ENCODE results near the gene POU3F3.
A peak's percentile ranks its signal among the peaks of the same experiment; 100 is the strongest.

Gene POU3F3

DNA sequence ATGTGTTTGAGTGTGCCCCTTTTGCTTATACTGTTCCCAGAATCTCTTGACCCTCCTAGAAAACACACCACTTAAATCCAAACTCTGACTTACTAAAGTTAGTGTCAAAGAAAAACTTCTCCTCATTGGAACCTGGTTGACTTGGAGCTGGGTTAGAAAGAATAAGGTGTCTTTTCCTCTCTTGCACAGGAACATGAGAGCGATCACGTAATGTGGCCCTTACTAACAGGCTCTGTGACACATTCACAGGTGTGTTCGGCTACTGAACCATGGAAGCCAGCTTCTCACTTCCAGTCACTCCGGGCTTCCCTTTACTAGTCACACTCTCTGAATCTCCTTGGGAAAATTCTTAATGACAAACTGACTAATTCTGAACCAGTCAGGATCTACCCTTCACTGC, 5.4 kb upstream of the POU3F3 start:
- H3K9me3 Mint-ChIP-seq, result no peaks in the 10 kb centered on the region
- H3K27me3 Mint-ChIP-seq (ENCODE audit: low read depth, poor library complexity), result peaks cover 100% of the 10 kb centered on the region
- H3K36me3 Mint-ChIP-seq (ENCODE audit: low read depth), result no peaks in the 10 kb centered on the region
- DNase-seq, result no peak
- TF ChIP-seq, protein P1, sequence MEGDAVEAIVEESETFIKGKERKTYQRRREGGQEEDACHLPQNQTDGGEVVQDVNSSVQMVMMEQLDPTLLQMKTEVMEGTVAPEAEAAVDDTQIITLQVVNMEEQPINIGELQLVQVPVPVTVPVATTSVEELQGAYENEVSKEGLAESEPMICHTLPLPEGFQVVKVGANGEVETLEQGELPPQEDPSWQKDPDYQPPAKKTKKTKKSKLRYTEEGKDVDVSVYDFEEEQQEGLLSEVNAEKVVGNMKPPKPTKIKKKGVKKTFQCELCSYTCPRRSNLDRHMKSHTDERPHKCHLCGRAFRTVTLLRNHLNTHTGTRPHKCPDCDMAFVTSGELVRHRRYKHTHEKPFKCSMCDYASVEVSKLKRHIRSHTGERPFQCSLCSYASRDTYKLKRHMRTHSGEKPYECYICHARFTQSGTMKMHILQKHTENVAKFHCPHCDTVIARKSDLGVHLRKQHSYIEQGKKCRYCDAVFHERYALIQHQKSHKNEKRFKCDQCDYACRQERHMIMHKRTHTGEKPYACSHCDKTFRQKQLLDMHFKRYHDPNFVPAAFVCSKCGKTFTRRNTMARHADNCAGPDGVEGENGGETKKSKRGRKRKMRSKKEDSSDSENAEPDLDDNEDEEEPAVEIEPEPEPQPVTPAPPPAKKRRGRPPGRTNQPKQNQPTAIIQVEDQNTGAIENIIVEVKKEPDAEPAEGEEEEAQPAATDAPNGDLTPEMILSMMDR (IDR thresholded peaks at IDR 0.05), result no peak
- no peak overlapping the region for H3K27ac Mint-ChIP-seq
- H3K4me3 Mint-ChIP-seq, result no peak overlapping the region
- peaks cover 85% of the 10 kb centered on the region for H3K4me1 Mint-ChIP-seq

- Mint-ChIP-seq H3K4me1 (peaks cover 86% of the 10 kb centered on the region), H3K4me3 (no peak overlapping the region), H3K9me3 (peaks cover under 1% of the 10 kb centered on the region), H3K36me3 (ENCODE audit: low read depth) (no peaks in the 10 kb centered on the region), H3K27me3 (ENCODE audit: low read depth, poor library complexity) (peaks cover 100% of the 10 kb centered on the region), H3K27ac (no peak overlapping the region)
- DNase-seq, result no peak
- TF ChIP-seq, protein P1 (IDR thresholded peaks at IDR 0.05), result no peak
Observed at GRCh38 chr2:104849101-104849500, 4.8 kb upstream of the POU3F3 start.

GRCh38 chr2:104849618-104850141, 4.2 kb upstream of the POU3F3 start:
- Mint-ChIP-seq H3K9me3 (peaks cover 4% of the 10 kb centered on the region), H3K4me1 (peaks cover 88% of the 10 kb centered on the region), H3K27ac (no peak overlapping the region), H3K27me3 (ENCODE audit: low read depth, poor library complexity) (peaks cover 100% of the 10 kb centered on the region), H3K4me3 (no peak overlapping the region), H3K36me3 (ENCODE audit: low read depth) (no peaks in the 10 kb centered on the region)
- TF ChIP-seq, protein P1 (IDR thresholded peaks at IDR 0.05), result peak; percentile 86
- DNase-seq, result peak; percentile 89

GRCh38 chr2:104850361-104851290, 3.3 kb upstream of the POU3F3 start:
- DNase-seq, result no peak
- TF ChIP-seq, protein P1 (IDR thresholded peaks at IDR 0.05), result no peak
- peak overlapping the region; percentile 86 for H3K4me3 Mint-ChIP-seq
- H3K27me3 Mint-ChIP-seq (ENCODE audit: low read depth, poor library complexity), result peaks cover 93% of the 10 kb centered on the region
- H3K9me3 Mint-ChIP-seq, result peaks cover 4% of the 10 kb centered on the region
- H3K4me1 Mint-ChIP-seq, result peaks cover 84% of the 10 kb centered on the region
- H3K36me3 Mint-ChIP-seq (ENCODE audit: low read depth), result no peaks in the 10 kb centered on the region
- H3K27ac Mint-ChIP-seq, result no peak overlapping the region

DNA sequence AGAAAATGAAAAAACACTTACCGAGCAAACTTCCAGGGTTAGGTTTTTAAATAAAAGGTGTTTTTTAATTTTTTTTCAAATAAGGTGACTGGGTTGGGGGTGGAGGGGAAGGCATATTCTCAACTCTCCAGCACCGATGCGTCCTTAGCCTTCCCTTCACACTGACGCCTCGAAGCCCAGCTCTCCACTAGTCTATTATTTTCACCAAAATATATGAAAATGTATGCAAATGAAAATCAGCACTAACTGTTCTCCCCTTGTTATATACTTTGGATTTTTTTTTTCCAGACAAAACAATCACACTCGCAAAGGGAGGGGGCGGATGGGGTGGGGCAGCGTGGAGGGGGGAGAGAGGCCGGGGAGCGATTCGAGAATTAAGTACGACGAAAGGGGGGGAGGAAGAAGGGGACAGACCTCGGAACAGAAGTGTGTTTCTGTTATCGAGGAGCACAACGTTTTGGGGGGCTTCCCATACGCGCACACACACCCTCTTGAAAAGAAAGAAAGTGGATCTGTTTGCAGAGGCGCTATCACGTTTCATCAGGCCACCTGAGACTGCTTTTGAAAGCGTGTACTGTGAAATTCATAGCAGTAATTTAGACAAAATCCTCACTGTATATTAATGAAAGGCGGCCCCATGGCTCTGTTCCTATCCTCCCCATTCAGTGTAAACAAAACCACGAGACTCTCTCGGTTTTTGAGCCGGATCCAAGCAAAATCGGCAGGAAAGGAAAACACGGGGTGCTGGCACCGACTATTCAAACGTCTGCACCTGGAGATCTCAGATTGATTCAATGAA, 2.4 kb upstream of the POU3F3 start:
- peaks cover 88% of the 10 kb centered on the region for H3K27me3 Mint-ChIP-seq (ENCODE audit: low read depth, poor library complexity)
- TF ChIP-seq, protein P1 (IDR thresholded peaks at IDR 0.05), result no peak
- peak overlapping the region; percentile 86 for H3K4me3 Mint-ChIP-seq
- H3K27ac Mint-ChIP-seq, result no peak overlapping the region
- H3K9me3 Mint-ChIP-seq, result peaks cover 4% of the 10 kb centered on the region
- no peak for DNase-seq
- peaks cover 75% of the 10 kb centered on the region for H3K4me1 Mint-ChIP-seq
- no peaks in the 10 kb centered on the region for H3K36me3 Mint-ChIP-seq (ENCODE audit: low read depth)
